ENCODE data around the gene SUMO1. TPM values are rescaled to one million over a fixed set of nuclear protein-coding genes. Genes with fewer than 3 reads are reported as not detected.

The SUMO1 gene
- total and polyA plus RNA-seq, 2 donors from 2014 or later = 81.7 to 170 TPM

DNA sequence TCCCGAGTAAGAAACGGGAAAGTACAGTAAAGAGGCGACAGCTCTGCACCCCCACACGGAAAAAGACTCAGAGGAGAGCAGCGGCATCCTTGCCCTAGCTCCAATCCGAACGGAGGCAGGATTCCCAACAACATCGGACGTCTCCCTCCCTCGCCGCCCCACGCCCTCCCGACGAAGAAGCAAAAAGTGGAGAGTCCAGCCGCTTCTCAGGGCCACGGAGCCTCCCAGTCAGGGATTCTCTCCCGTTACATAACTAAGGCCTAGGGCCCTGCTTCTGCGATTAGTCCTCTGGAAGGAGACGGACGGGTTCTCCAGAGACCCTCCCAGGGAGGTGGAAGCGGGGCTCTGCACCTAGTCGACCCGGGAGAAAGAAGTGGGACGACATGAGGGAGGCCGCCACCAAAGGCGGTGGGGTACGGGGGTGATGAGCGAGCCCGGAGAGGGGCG lies 587 bp downstream of the SUMO1 start:
- Histone ChIP-seq H3K4me3 (ENCODE audit: low read length in 3 of 3) (peak overlapping the region; percentile 98 to 99 (median 98)), H3K9ac (ENCODE audit: low read length in 3 of 3) (peak overlapping the region; percentile 78 to 92 (median 85)), H3K36me3 (ENCODE audit: control insufficient read depth in 2 of 3, insufficient read depth in 3 of 3, low read length in 3 of 3) (no peaks in the 10 kb centered on the region), H3K9me3 (ENCODE audit: control insufficient read depth in 2 of 3, insufficient read depth in 1 of 3, low read length in 3 of 3) (no peaks in the 10 kb centered on the region), H3K27me3 (ENCODE audit: control insufficient read depth, insufficient read depth, low read length) (no peaks in the 10 kb centered on the region), H3K27ac (ENCODE audit: low read depth in 2 of 2, low read length in 2 of 2) (peak overlapping the region; percentile 88), H3K4me1 (ENCODE audit: control insufficient read depth in 2 of 3, insufficient read depth in 2 of 3, low read depth in 1 of 3, low read length in 3 of 3) (peaks cover 0 to 11% (median 3%) of the 10 kb centered on the region in 3 donors)
- DNase-seq = peak in 3 of 5 donors; percentile 61 to 78 (median 76)
- FAIRE-seq = no peak
- intact Hi-C loops (cut with DNase I) = no loop called here
- TF ChIP-seq, protein P1, sequence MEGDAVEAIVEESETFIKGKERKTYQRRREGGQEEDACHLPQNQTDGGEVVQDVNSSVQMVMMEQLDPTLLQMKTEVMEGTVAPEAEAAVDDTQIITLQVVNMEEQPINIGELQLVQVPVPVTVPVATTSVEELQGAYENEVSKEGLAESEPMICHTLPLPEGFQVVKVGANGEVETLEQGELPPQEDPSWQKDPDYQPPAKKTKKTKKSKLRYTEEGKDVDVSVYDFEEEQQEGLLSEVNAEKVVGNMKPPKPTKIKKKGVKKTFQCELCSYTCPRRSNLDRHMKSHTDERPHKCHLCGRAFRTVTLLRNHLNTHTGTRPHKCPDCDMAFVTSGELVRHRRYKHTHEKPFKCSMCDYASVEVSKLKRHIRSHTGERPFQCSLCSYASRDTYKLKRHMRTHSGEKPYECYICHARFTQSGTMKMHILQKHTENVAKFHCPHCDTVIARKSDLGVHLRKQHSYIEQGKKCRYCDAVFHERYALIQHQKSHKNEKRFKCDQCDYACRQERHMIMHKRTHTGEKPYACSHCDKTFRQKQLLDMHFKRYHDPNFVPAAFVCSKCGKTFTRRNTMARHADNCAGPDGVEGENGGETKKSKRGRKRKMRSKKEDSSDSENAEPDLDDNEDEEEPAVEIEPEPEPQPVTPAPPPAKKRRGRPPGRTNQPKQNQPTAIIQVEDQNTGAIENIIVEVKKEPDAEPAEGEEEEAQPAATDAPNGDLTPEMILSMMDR (IDR thresholded peaks at IDR 0.05; ENCODE audit: borderline replicate concordance, extremely low read depth, insufficient read depth) = no peak

DNA sequence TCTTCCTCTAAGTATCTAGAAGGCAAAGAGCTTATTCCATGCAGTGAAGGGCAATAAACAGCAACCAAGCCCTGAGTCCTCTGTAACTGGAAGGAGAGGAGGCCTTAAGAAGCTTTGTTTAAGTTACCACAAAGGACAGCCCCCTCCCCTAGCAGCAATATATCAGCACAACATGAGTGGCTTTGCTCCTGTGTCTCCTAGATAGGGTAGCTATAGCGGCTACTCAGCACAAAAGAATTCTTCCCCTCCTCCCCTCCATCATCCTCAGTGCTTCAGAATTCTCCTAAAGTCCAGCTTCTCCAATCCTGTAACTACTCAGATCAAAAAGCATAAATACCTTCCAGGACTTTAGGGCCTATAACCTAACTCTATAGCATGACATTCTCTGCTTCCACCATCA lies 16.5 kb downstream of the SUMO1 start:
- Histone ChIP-seq H3K4me3 (ENCODE audit: low read length in 3 of 3) (no peak overlapping the region), H3K27ac (ENCODE audit: low read depth in 2 of 2, low read length in 2 of 2) (no peak overlapping the region), H3K4me1 (ENCODE audit: control insufficient read depth in 2 of 3, insufficient read depth in 2 of 3, low read depth in 1 of 3, low read length in 3 of 3) (no peaks in the 10 kb centered on the region), H3K36me3 (ENCODE audit: control insufficient read depth in 2 of 3, insufficient read depth in 3 of 3, low read length in 3 of 3) (peaks cover 2 to 3% (median 3%) of the 10 kb centered on the region in 3 donors), H3K9ac (ENCODE audit: low read length in 3 of 3) (no peak overlapping the region), H3K9me3 (ENCODE audit: control insufficient read depth in 2 of 3, insufficient read depth in 1 of 3, low read length in 3 of 3) (no peaks in the 10 kb centered on the region), H3K27me3 (ENCODE audit: control insufficient read depth, insufficient read depth, low read length) (no peaks in the 10 kb centered on the region)
- FAIRE-seq = no peak
- TF ChIP-seq, protein P1 (IDR thresholded peaks at IDR 0.05; ENCODE audit: borderline replicate concordance, extremely low read depth, insufficient read depth) = no peak
- intact Hi-C loops (cut with DNase I) = no loop called here
- DNase-seq = peak in 2 of 5 donors; percentile 4 to 7

DNA sequence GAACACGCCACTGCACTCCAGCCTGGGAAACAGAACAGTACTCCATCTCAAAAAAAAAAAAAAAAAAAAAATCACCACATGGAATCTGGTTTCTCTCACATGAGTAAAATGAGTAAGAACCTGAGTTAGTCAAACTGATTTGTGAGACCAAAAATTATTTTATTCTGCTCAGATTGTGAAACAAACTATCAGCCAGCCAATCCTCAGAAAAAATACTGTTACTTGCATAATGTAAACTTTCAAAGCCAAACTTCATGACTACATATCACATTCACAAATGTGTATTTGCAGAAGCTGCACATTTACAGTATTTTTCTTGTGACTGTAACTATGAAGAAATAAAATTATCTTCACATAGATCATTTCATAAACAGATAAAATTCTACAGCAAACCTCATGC lies 23.2 kb downstream of the SUMO1 start:
- Histone ChIP-seq H3K4me3 (ENCODE audit: low read length in 3 of 3) (no peak overlapping the region), H3K4me1 (ENCODE audit: control insufficient read depth in 2 of 3, insufficient read depth in 2 of 3, low read depth in 1 of 3, low read length in 3 of 3) (no peaks in the 10 kb centered on the region), H3K9ac (ENCODE audit: low read length in 3 of 3) (no peak overlapping the region), H3K9me3 (ENCODE audit: control insufficient read depth in 2 of 3, insufficient read depth in 1 of 3, low read length in 3 of 3) (no peaks in the 10 kb centered on the region), H3K27ac (ENCODE audit: low read depth in 2 of 2, low read length in 2 of 2) (no peak overlapping the region), H3K27me3 (ENCODE audit: control insufficient read depth, insufficient read depth, low read length) (no peaks in the 10 kb centered on the region), H3K36me3 (ENCODE audit: control insufficient read depth in 2 of 3, insufficient read depth in 3 of 3, low read length in 3 of 3) (peaks cover 3 to 10% (median 6%) of the 10 kb centered on the region in 3 donors)
- FAIRE-seq = no peak
- intact Hi-C loops (cut with DNase I) = no loop called here
- TF ChIP-seq, protein P1 (IDR thresholded peaks at IDR 0.05; ENCODE audit: borderline replicate concordance, extremely low read depth, insufficient read depth) = no peak
- no peak for DNase-seq

DNA sequence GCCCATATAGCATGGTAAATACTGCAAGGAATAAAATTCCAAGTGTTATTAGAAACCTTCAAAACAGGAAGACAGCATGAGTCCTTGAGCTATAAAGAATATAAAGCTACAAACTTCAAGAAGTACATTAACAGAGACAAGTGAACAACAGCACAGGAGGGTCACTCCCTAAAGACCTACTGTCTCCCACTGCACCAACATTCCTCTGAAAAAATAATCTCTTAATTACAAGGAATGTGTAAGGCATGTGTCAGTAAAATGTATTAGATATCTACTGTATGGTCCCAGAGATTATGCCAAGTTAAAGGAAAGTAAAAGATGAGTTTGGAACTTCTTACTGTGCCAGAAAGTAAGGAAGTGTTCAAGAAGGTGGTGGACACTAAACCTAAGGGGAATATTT lies 29.9 kb downstream of the SUMO1 start:
- Histone ChIP-seq H3K27ac (ENCODE audit: low read depth in 2 of 2, low read length in 2 of 2) (no peak overlapping the region), H3K27me3 (ENCODE audit: control insufficient read depth, insufficient read depth, low read length) (no peaks in the 10 kb centered on the region), H3K9ac (ENCODE audit: low read length in 3 of 3) (no peak overlapping the region), H3K4me3 (ENCODE audit: low read length in 3 of 3) (no peak overlapping the region), H3K36me3 (ENCODE audit: control insufficient read depth in 2 of 3, insufficient read depth in 3 of 3, low read length in 3 of 3) (peaks cover 2 to 22% (median 3%) of the 10 kb centered on the region in 3 donors), H3K4me1 (ENCODE audit: control insufficient read depth in 2 of 3, insufficient read depth in 2 of 3, low read depth in 1 of 3, low read length in 3 of 3) (no peaks in the 10 kb centered on the region), H3K9me3 (ENCODE audit: control insufficient read depth in 2 of 3, insufficient read depth in 1 of 3, low read length in 3 of 3) (no peaks in the 10 kb centered on the region)
- TF ChIP-seq, protein P1 (IDR thresholded peaks at IDR 0.05; ENCODE audit: borderline replicate concordance, extremely low read depth, insufficient read depth) = no peak
- no peak for DNase-seq
- intact Hi-C loops (cut with DNase I) = no loop called here
- FAIRE-seq = no peak
